Suprapubic skin (tissue), 4 donors: ENCODE measurements around the gene TOR1AIP2.
"Not testable (repeated sequence)": the region's sequence is repeated elsewhere in the genome, so short reads cannot be mapped to it uniquely, and the experiment has no call there.

Experiments used
- EP300 ChIP-seq: sonication (generic); formaldehyde crosslinking; IDR thresholded peaks from one replicate; pipeline ENCODE4 v1.6.1; 2017; ENCODE audit warnings: antibody characterized with exemption
- POLR2AphosphoS5 ChIP-seq, 3 donors: sonication (generic); formaldehyde crosslinking; IDR thresholded peaks; one replicate each; pipeline ENCODE4 v1.6.1; 2017; ENCODE audit warnings: antibody characterized with exemption in 3 of 3
- TF ChIP-seq, protein P1 (sequence below), 2 donors: fragments of 200-600 bp in 1 of 2; fragments of 450-650 bp in 1 of 2; sonication (generic) in 1 of 2; IDR thresholded peaks; one replicate each; pipeline ENCODE4 v1.5.1; 2016 to 2019; ENCODE audit warnings: antibody characterized with exemption in 2 of 2, mild to moderate bottlenecking in 1 of 2, moderate library complexity in 1 of 2

DNA sequence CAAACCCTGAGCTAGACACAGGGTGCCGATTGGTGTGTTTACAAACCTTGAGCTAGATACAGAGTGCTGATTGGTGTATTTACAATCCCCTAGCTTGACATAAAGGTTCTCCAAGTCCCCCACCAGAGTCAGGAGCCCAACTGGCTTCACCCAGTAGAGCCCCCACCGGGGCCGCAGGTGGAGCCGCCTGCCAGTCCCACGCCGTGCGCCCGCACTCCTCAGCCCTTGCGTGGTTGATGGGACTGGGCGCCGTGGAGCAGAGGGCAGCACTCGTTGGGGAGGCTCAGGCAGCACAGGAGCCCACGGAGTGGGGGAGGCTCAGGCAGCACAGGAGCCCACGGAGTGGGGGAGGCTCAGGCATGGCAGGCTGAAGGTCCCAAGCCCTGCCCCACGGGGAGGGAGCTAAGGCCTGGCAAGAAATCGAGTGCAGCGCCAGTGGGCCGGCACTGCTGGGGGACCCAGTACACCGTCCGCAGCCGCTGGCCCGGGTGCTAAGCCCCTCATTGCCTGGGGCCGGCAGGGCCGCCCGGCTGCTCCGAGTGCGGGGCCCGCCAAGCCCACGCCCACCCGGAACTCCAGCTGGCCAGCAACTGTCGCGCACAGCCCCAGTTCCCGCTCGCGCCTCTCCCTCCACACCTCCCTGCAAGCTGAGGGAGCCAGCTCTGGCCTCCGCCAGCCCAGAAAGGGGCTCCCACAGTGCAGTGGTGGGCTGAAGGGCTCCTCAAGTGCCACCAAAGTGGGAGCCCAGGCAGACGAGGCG is 40.7 kb downstream of the TOR1AIP2 start:
- TF ChIP-seq, protein P1, sequence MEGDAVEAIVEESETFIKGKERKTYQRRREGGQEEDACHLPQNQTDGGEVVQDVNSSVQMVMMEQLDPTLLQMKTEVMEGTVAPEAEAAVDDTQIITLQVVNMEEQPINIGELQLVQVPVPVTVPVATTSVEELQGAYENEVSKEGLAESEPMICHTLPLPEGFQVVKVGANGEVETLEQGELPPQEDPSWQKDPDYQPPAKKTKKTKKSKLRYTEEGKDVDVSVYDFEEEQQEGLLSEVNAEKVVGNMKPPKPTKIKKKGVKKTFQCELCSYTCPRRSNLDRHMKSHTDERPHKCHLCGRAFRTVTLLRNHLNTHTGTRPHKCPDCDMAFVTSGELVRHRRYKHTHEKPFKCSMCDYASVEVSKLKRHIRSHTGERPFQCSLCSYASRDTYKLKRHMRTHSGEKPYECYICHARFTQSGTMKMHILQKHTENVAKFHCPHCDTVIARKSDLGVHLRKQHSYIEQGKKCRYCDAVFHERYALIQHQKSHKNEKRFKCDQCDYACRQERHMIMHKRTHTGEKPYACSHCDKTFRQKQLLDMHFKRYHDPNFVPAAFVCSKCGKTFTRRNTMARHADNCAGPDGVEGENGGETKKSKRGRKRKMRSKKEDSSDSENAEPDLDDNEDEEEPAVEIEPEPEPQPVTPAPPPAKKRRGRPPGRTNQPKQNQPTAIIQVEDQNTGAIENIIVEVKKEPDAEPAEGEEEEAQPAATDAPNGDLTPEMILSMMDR (IDR thresholded peaks at IDR 0.05) = not testable (repeated sequence)
- TF ChIP-seq EP300; POLR2AphosphoS5 (IDR thresholded peaks at IDR 0.05): not testable (repeated sequence)
